ENCODE data around the gene RLF.

DNA sequence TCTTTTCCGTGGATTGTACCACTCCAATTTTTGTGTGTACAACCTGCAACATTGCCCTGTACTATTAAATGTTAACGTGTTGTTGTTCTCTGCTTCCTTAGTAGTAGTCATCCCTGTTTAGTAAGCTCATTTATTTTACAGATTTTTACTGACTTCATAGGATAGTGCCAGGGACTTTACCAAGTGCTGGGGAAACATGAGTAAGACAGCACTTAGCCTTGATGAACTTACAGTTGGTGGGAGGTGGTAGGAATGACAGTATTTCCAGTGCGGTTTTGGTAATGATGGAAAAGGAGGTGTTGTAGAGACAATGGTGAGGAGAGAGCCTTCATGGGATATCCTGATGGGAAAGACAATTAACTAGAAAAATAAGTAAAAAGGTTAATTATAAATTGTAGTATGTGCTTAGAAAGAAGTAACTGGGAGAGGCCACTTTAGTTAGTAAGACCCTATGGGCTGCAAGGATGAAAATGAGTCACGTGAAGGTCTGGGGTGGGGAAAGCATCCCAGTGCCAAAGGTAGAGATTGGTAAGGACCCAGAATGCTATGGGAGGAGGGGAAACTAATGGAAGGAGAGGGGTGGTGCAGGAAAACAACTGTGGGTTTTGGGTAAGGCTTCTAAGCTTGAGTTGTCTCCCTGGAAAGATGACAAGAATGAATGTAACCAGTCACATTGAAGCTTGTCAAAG is 1.7 kb downstream of the RLF start:
- TF ChIP-seq, protein P1, sequence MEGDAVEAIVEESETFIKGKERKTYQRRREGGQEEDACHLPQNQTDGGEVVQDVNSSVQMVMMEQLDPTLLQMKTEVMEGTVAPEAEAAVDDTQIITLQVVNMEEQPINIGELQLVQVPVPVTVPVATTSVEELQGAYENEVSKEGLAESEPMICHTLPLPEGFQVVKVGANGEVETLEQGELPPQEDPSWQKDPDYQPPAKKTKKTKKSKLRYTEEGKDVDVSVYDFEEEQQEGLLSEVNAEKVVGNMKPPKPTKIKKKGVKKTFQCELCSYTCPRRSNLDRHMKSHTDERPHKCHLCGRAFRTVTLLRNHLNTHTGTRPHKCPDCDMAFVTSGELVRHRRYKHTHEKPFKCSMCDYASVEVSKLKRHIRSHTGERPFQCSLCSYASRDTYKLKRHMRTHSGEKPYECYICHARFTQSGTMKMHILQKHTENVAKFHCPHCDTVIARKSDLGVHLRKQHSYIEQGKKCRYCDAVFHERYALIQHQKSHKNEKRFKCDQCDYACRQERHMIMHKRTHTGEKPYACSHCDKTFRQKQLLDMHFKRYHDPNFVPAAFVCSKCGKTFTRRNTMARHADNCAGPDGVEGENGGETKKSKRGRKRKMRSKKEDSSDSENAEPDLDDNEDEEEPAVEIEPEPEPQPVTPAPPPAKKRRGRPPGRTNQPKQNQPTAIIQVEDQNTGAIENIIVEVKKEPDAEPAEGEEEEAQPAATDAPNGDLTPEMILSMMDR (IDR thresholded peaks at IDR 0.05) = no peak
- no peak for TF ChIP-seq POLR2A (IDR thresholded peaks at IDR 0.05; ENCODE audit: low read depth)
